ENCODE data around the gene SCUBE3. TPM values are rescaled to one million over a fixed set of nuclear protein-coding genes. Genes with fewer than 3 reads are reported as not detected.
A peak's percentile ranks its signal among the peaks of the same experiment; 100 is the strongest.

The SCUBE3 gene
- total and polyA plus RNA-seq, 2 of the 13 experiments (the other 11 are each of a cell fraction or from before 2014, with no cell fraction given), result not detected

GRCh38 chr6:35184580-35185301 lies 29.0 kb upstream of the SCUBE3 start:
- Histone ChIP-seq H3K9me3 (ENCODE audit: low read length) (no peaks in the 10 kb centered on the region), H3K4me2 (ENCODE audit: low read depth, low read length) (peak overlapping the region; percentile 54), H3K27me3 (ENCODE audit: control insufficient read depth in 1 of 2, insufficient read depth in 2 of 2, low read length in 2 of 2) (peaks cover 2 to 7% of the 10 kb centered on the region in 2 experiments; a peak in 3 of 5 replicates), H2AFZ (ENCODE audit: low read length) (no peak overlapping the region), H3K79me2 (ENCODE audit: insufficient read depth, low read length) (no peaks in the 10 kb centered on the region), H3K4me3 (replicated peaks in 1 of 3; ENCODE audit: insufficient read depth in 1 of 3, low read depth in 2 of 3, low read length in 3 of 3) (0 out of 6 replicates have a peak overlapping the region, but pooled peaks of 1 of the 3 experiments have one; percentile 11), H3K36me3 (replicated peaks in 1 of 2; ENCODE audit: control insufficient read depth in 1 of 2, insufficient read depth in 2 of 2, low read length in 2 of 2) (no peaks in the 10 kb centered on the region), H4K20me1 (ENCODE audit: insufficient read depth, low read length) (no peaks in the 10 kb centered on the region), H3K9ac (ENCODE audit: insufficient read depth, low read depth, low read length) (no peak overlapping the region), H3K4me1 (ENCODE audit: insufficient read depth, low read length) (peaks cover 32% of the 10 kb centered on the region), H3K27ac (ENCODE audit: extremely low read length, insufficient read depth, low read length) (no peak overlapping the region)
- in situ Hi-C loops (cut with HindIII; ENCODE audit: extremely low pct_ligation_motif_present, low pct_unique_long_range_greater_than_20kb), result no loop called here
- intact Hi-C loops (cut with micrococcal nuclease; ENCODE audit: unreplicated experiment), result loop anchor here (2.0 kb wide), 1 partner anchor 20 kb away; no protein-coding TSS in a partner anchor
- 0 out of 2 replicates have a peak, but pooled peaks have one; percentile 30 for TF ChIP-seq ZNF205 (CRISPR knock-in tag; IDR thresholded peaks at IDR 0.05)
- no peak for TF ChIP-seq HDAC2 (CRISPR knock-in tag; IDR thresholded peaks at IDR 0.05)
- CTCF ChIA-PET (ENCODE audit: low intra/inter-chr PET ratio, low total read pairs), result interaction anchor here (0.6 kb wide), 1 partner anchor 178 kb away, joined by 3 read pairs; no protein-coding TSS in a partner anchor
- FAIRE-seq (no peak), DNase-seq (ENCODE audit: low spot score) (no peak), ATAC-seq (peak; percentile 32)
- no TSS peak for BruUV-seq (replicated peaks)
- POLR2A ChIA-PET, result interaction anchor here (0.7 kb wide), 1 partner anchor 21 kb away, joined by 3 read pairs; no protein-coding TSS in a partner anchor
- WGBS (ENCODE audit: low lambda C conversion rate), result 12% methylated on average over 9 of the region's 9 CpGs

- peak overlapping the region; percentile 54 for H3K4me2 ChIP-seq (ENCODE audit: low read depth, low read length)
- H3K79me2 ChIP-seq (ENCODE audit: insufficient read depth, low read length), result no peaks in the 10 kb centered on the region
- peak overlapping the region in 2 of 3 experiments; percentile 11 to 21; a peak in 1 of 6 replicates for H3K4me3 ChIP-seq (replicated peaks in 1 of 3; ENCODE audit: insufficient read depth in 1 of 3, low read depth in 2 of 3, low read length in 3 of 3)
- no peak overlapping the region for H3K9ac ChIP-seq (ENCODE audit: insufficient read depth, low read depth, low read length)
- in situ Hi-C loops (cut with HindIII; ENCODE audit: extremely low pct_ligation_motif_present, low pct_unique_long_range_greater_than_20kb) (no loop called here), intact Hi-C loops (cut with micrococcal nuclease; ENCODE audit: unreplicated experiment) (loop anchor here (2.0 kb wide), 1 partner anchor 20 kb away; no protein-coding TSS in a partner anchor)
- BruUV-seq (replicated peaks), result no TSS peak
- ChIA-PET CTCF (ENCODE audit: low intra/inter-chr PET ratio, low total read pairs) (interaction anchor here (0.6 kb wide), 1 partner anchor 179 kb away, joined by 3 read pairs; no protein-coding TSS in a partner anchor), POLR2A (interaction anchor here (0.7 kb wide), 1 partner anchor 20 kb away, joined by 3 read pairs; no protein-coding TSS in a partner anchor)
- no peaks in the 10 kb centered on the region for H3K36me3 ChIP-seq (replicated peaks in 1 of 2; ENCODE audit: control insufficient read depth in 1 of 2, insufficient read depth in 2 of 2, low read length in 2 of 2)
- H3K4me1 ChIP-seq (ENCODE audit: insufficient read depth, low read length), result peaks cover 32% of the 10 kb centered on the region
- no peaks in the 10 kb centered on the region for H4K20me1 ChIP-seq (ENCODE audit: insufficient read depth, low read length)
- DNase-seq (ENCODE audit: low spot score) (peak; percentile 82), ATAC-seq (peak; percentile 94), FAIRE-seq (peak; percentile 73)
- no peaks in the 10 kb centered on the region for H3K9me3 ChIP-seq (ENCODE audit: low read length)
- no peak overlapping the region for H2AFZ ChIP-seq (ENCODE audit: low read length)
- peaks cover 2 to 7% of the 10 kb centered on the region in 2 experiments; a peak in 3 of 5 replicates for H3K27me3 ChIP-seq (ENCODE audit: control insufficient read depth in 1 of 2, insufficient read depth in 2 of 2, low read length in 2 of 2)
- H3K27ac ChIP-seq (ENCODE audit: extremely low read length, insufficient read depth, low read length), result no peak overlapping the region
- 0% methylated on average over 4 of the region's 6 CpGs for WGBS (ENCODE audit: low lambda C conversion rate)
- TF ChIP-seq ELF1 (CRISPR knock-in tag; IDR thresholded peaks at IDR 0.05) (no peak), GPN1 (CRISPR knock-in tag; IDR thresholded peaks at IDR 0.05; ENCODE audit: borderline replicate concordance) (no peak), ZNF550 (CRISPR knock-in tag; IDR thresholded peaks at IDR 0.05; ENCODE audit: borderline replicate concordance) (no peak), ZGPAT (CRISPR knock-in tag; IDR thresholded peaks at IDR 0.05) (peak; percentile 52; the same call in 1 of the 2 replicates), JUND (CRISPR knock-in tag; IDR thresholded peaks at IDR 0.05) (no peak), FOXP4 (CRISPR knock-in tag; IDR thresholded peaks at IDR 0.05) (peak; percentile 35; the same call in 1 of the 2 replicates), MAFK (conservative IDR thresholded peaks at IDR 0.05 in 1 of 2, IDR thresholded peaks at IDR 0.05 in 1 of 2; ENCODE audit: low read length in 2 of 2) (no peak), BATF2 (CRISPR knock-in tag; IDR thresholded peaks at IDR 0.05) (no peak), FOXK1 (CRISPR knock-in tag; IDR thresholded peaks at IDR 0.05; ENCODE audit: borderline replicate concordance, low read depth) (no peak)
Observed at GRCh38 chr6:35185302-35185681, 28.5 kb upstream of the SCUBE3 start.
